HepG2 (cell line): ENCODE measurements around the gene WDCP. TPM values are rescaled to one million over a fixed set of nuclear protein-coding genes. Genes with fewer than 3 reads are reported as not detected.

Experiments
- HNF4A ChIP-seq: sonication (generic); formaldehyde crosslinking; IDR thresholded peaks from 2 replicates; pipeline ENCODE4 v1.4.0; 2020; ENCODE audit warnings: missing genetic modification reagents
- MEIS1 ChIP-seq: sonication (generic); formaldehyde crosslinking; IDR thresholded peaks from 2 replicates; pipeline ENCODE4 v1.9.0; 2021; ENCODE audit warnings: mild to moderate bottlenecking, missing genetic modification reagents, moderate library complexity, borderline replicate concordance
- MXI1 ChIP-seq: IDR thresholded peaks from 3 replicates; pipeline ENCODE4 v1.6.1; 2012; ENCODE audit warnings: low read depth, low read length, inconsistent platforms, borderline replicate concordance
- MYNN ChIP-seq: sonication (generic); formaldehyde crosslinking; IDR thresholded peaks from 2 replicates; pipeline ENCODE4 v1.4.0; 2020; ENCODE audit warnings: mild to moderate bottlenecking, low read depth, missing genetic modification reagents
- NR2C2 ChIP-seq: sonication (generic); formaldehyde crosslinking; IDR thresholded peaks from 2 replicates; pipeline ENCODE4 v1.4.0; 2020; ENCODE audit warnings: missing genetic modification reagents, mild to moderate bottlenecking, moderate library complexity, borderline replicate concordance
- POLR2A ChIP-seq, 2 experiments: IDR thresholded peaks; 2 replicates each; pipeline ENCODE4 v1.6.1; 2011; ENCODE audit warnings: low read depth in 2 of 2, low read length in 2 of 2, mild to moderate bottlenecking in 1 of 2, moderate library complexity in 1 of 2; ENCODE audit not compliant: insufficient read depth in 1 of 2
- POLR2G ChIP-seq: fragments of 200-400 bp; formaldehyde crosslinking; IDR thresholded peaks from 2 replicates; pipeline ENCODE4 v1.6.1; 2018; ENCODE audit warnings: mild to moderate bottlenecking, low read depth, low read length, moderate library complexity
- PPARG ChIP-seq: conservative IDR thresholded peaks from 2 replicates; pipeline ENCODE4 v1.6.1; 2016; ENCODE audit warnings: missing biosample characterization, missing genetic modification reagents
- SNAI1 ChIP-seq: sonication (generic); formaldehyde crosslinking; IDR thresholded peaks from 2 replicates; pipeline ENCODE4 v1.5.0; 2020; ENCODE audit warnings: mild to moderate bottlenecking, missing genetic modification reagents, borderline replicate concordance
- SPEN ChIP-seq: sonication (generic); formaldehyde crosslinking; IDR thresholded peaks from 2 replicates; pipeline ENCODE4 v1.5.1; 2020; ENCODE audit warnings: low read depth, mild to moderate bottlenecking, missing genetic modification reagents
- STAT5B ChIP-seq: sonication (generic); formaldehyde crosslinking; IDR thresholded peaks from 2 replicates; pipeline ENCODE4 v1.4.0; 2020; ENCODE audit warnings: missing genetic modification reagents
- TGIF2 ChIP-seq: IDR thresholded peaks from 2 replicates; pipeline ENCODE4 v1.6.1; 2016; ENCODE audit warnings: control low read depth, missing compliant biosample characterization
- ZFP41 ChIP-seq: sonication (generic); formaldehyde crosslinking; IDR thresholded peaks from 2 replicates; pipeline ENCODE4 v1.4.0; 2020; ENCODE audit warnings: mild to moderate bottlenecking, missing genetic modification reagents, borderline replicate concordance
- ZMAT3 ChIP-seq: sonication (generic); formaldehyde crosslinking; conservative IDR thresholded peaks from 2 replicates; pipeline ENCODE4 v1.7.0; 2021; ENCODE audit warnings: missing genetic modification reagents
- ZNF496 ChIP-seq: sonication (generic); formaldehyde crosslinking; IDR thresholded peaks from 2 replicates; pipeline ENCODE4 v1.8.1; 2023; ENCODE audit warnings: mild to moderate bottlenecking, moderate library complexity, missing genetic modification reagents; ENCODE audit not compliant: insufficient replicate concordance
- polyA plus RNA-seq, 8 experiments: library from polyadenylated mRNA; depleted of rRNA in 3 of 8; stranded (reverse) in 7 of 8; unstranded in 1 of 8; fragments of >200 nt; fragmentation: Illumina TruSeq in 4 of 8; extraction: Trizol in 4 of 8; gene quantifications; 2 replicates each; pipeline versions ENCODE4 v1.2.1 to v1.2.3, GENCODE V29; 2011 to 2016; ENCODE audit warnings: low read depth in 4 of 8, missing spikeins in 1 of 8, mixed read lengths in 1 of 8; ENCODE audit not compliant: insufficient read depth in 1 of 8
- total RNA-seq, 5 experiments: library from RNA; depleted of rRNA; stranded (reverse); fragments of >200 nt; fragmentation: Illumina TruSeq; extraction: Trizol; gene quantifications; 2 replicates each; pipeline ENCODE4 v1.2.3, GENCODE V29; 2016; ENCODE audit warnings: low read depth in 1 of 5
- TF ChIP-seq, protein P1 (sequence below): sonication (generic); formaldehyde crosslinking; IDR thresholded peaks from 2 replicates; pipeline ENCODE4 v1.9.0; 2022; ENCODE audit warnings: low read depth, missing genetic modification reagents
- TF ChIP-seq, protein P2 (sequence below): sonication (generic); formaldehyde crosslinking; IDR thresholded peaks from 2 replicates; pipeline ENCODE4 v1.5.1; 2020; ENCODE audit warnings: mild to moderate bottlenecking, missing genetic modification reagents, moderate library complexity
- TF ChIP-seq, protein P3 (sequence below): sonication (generic); formaldehyde crosslinking; IDR thresholded peaks from 2 replicates; pipeline ENCODE4 v1.5.0; 2020; ENCODE audit warnings: missing genetic modification reagents, mild to moderate bottlenecking, borderline replicate concordance
- TF ChIP-seq, protein P4 (sequence below): sonication (generic); formaldehyde crosslinking; IDR thresholded peaks from 2 replicates; pipeline ENCODE4 v1.8.0; 2022; ENCODE audit warnings: mild to moderate bottlenecking, missing genetic modification reagents; ENCODE audit not compliant: insufficient replicate concordance

WDCP gene
- total and polyA plus RNA-seq, 2 of the 13 experiments (the other 11 are each of a cell fraction or from before 2014, with no cell fraction given) = 17.4 to 22.6 TPM

DNA sequence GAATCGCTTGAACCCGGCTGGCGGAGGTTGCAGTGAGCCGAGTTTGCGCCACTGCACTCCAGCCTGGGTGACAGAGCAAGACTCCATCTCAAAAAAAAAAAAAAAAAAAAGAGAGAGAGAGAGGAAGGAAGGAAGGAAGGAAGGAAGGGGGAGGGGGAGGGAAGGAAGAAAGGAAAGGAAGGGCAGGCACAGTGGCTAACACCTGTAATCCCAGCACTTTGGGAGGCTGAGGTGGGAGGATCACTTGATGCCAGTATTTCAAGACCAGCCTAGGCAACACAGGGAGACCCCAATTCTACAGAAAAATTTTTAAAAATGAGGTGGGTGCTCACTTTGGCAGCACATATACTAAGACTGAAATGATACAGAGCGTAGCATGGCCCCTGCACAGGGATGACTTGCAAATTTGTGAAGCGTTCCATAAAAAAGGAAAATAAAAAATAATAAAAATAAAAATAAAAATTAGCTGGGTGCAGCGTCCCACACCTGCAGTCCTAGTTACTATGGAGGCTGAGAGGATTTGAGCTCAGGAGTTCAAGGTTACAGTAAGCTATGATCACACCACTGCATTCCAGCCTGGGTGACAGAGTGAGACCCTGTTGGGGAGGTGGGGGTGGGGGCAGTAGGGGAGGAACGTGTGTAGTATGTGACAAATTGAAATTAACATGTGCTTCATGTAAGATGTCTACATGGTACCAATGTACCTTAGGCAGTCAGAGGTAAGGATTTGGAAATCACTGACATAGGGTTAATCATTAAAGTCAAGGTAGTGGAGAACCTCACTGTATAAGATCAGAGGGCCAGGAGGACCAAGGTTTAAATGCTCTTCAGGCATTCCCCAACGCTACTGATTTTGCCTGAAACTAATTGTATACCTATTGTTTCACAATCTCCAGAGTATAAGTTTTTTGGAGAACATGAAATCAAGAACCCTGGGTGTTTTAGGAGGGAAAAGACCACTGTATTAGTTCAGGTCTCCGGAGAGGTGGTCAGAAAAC is 1.4 kb downstream of the WDCP start (continued):
- TF ChIP-seq, protein P1, sequence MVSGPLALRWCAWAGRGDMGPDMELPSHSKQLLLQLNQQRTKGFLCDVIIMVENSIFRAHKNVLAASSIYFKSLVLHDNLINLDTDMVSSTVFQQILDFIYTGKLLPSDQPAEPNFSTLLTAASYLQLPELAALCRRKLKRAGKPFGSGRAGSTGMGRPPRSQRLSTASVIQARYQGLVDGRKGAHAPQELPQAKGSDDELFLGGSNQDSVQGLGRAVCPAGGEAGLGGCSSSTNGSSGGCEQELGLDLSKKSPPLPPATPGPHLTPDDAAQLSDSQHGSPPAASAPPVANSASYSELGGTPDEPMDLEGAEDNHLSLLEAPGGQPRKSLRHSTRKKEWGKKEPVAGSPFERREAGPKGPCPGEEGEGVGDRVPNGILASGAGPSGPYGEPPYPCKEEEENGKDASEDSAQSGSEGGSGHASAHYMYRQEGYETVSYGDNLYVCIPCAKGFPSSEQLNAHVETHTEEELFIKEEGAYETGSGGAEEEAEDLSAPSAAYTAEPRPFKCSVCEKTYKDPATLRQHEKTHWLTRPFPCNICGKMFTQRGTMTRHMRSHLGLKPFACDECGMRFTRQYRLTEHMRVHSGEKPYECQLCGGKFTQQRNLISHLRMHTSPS (CRISPR knock-in tag) = no peak
- no peak; the same call in 1 of the 2 replicates for TF ChIP-seq NR2C2
- TF ChIP-seq POLR2A (IDR thresholded peaks at IDR 0.05; ENCODE audit: insufficient read depth in 1 of 2, low read depth in 2 of 2, low read length in 2 of 2) = peak; percentile 66 to 94
- no peak for TF ChIP-seq SNAI1 (CRISPR knock-in tag)
- TF ChIP-seq, protein P2, sequence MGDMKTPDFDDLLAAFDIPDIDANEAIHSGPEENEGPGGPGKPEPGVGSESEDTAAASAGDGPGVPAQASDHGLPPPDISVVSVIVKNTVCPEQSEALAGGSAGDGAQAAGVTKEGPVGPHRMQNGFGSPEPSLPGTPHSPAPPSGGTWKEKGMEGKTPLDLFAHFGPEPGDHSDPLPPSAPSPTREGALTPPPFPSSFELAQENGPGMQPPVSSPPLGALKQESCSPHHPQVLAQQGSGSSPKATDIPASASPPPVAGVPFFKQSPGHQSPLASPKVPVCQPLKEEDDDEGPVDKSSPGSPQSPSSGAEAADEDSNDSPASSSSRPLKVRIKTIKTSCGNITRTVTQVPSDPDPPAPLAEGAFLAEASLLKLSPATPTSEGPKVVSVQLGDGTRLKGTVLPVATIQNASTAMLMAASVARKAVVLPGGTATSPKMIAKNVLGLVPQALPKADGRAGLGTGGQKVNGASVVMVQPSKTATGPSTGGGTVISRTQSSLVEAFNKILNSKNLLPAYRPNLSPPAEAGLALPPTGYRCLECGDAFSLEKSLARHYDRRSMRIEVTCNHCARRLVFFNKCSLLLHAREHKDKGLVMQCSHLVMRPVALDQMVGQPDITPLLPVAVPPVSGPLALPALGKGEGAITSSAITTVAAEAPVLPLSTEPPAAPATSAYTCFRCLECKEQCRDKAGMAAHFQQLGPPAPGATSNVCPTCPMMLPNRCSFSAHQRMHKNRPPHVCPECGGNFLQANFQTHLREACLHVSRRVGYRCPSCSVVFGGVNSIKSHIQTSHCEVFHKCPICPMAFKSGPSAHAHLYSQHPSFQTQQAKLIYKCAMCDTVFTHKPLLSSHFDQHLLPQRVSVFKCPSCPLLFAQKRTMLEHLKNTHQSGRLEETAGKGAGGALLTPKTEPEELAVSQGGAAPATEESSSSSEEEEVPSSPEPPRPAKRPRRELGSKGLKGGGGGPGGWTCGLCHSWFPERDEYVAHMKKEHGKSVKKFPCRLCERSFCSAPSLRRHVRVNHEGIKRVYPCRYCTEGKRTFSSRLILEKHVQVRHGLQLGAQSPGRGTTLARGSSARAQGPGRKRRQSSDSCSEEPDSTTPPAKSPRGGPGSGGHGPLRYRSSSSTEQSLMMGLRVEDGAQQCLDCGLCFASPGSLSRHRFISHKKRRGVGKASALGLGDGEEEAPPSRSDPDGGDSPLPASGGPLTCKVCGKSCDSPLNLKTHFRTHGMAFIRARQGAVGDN = peak; percentile 43; the same call in 1 of the 2 replicates
- no peak for TF ChIP-seq STAT5B (CRISPR knock-in tag)
- no peak for TF ChIP-seq SPEN (CRISPR knock-in tag)
- TF ChIP-seq PPARG (CRISPR knock-in tag) = 0 out of 2 replicates have a peak, but pooled peaks have one; percentile 42
- no peak for TF ChIP-seq MYNN (CRISPR knock-in tag)
- peak; percentile 52 for TF ChIP-seq POLR2G
- TF ChIP-seq HNF4A (CRISPR knock-in tag) = peak; percentile 66
- TF ChIP-seq, protein P3, sequence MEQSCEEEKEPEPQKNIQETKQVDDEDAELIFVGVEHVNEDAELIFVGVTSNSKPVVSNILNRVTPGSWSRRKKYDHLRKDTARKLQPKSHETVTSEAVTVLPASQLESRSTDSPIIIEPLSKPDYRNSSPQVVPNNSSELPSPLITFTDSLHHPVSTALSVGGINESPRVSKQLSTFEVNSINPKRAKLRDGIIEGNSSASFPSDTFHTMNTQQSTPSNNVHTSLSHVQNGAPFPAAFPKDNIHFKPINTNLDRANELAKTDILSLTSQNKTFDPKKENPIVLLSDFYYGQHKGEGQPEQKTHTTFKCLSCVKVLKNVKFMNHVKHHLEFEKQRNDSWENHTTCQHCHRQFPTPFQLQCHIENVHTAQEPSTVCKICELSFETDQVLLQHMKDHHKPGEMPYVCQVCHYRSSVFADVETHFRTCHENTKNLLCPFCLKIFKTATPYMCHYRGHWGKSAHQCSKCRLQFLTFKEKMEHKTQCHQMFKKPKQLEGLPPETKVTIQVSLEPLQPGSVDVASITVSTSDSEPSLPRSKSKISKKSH (CRISPR knock-in tag) = no peak
- no peak for TF ChIP-seq ZFP41
- TF ChIP-seq, protein P4, sequence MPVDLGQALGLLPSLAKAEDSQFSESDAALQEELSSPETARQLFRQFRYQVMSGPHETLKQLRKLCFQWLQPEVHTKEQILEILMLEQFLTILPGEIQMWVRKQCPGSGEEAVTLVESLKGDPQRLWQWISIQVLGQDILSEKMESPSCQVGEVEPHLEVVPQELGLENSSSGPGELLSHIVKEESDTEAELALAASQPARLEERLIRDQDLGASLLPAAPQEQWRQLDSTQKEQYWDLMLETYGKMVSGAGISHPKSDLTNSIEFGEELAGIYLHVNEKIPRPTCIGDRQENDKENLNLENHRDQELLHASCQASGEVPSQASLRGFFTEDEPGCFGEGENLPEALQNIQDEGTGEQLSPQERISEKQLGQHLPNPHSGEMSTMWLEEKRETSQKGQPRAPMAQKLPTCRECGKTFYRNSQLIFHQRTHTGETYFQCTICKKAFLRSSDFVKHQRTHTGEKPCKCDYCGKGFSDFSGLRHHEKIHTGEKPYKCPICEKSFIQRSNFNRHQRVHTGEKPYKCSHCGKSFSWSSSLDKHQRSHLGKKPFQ (CRISPR knock-in tag) = peak; percentile 41
- peak; percentile 37; the same call in 1 of the 3 replicates for TF ChIP-seq MXI1
- TF ChIP-seq MEIS1 = no peak
- no peak for TF ChIP-seq ZMAT3 (CRISPR knock-in tag)
- 0 out of 2 replicates have a peak, but pooled peaks have one; percentile 32 for TF ChIP-seq TGIF2 (CRISPR knock-in tag)
- TF ChIP-seq ZNF496 (CRISPR knock-in tag) = no peak
